ENCODE measurements around the gene PDE4B. TPM values are rescaled to one million over a fixed set of nuclear protein-coding genes. Genes with fewer than 3 reads are reported as not detected.
A peak's percentile ranks its signal among the peaks of the same experiment; 100 is the strongest.

Gene PDE4B
- polyA plus RNA-seq, 2 of the 4 experiments (the other 2 are of a cell fraction) = 20.2 to 56.8 TPM

GRCh38 chr1:66166753-66167152 lies 374.1 kb downstream of the PDE4B start:
- DNase-seq (ENCODE audit: low read depth in 1 of 2, low spot score in 1 of 2) (no peak), FAIRE-seq (no peak), ATAC-seq (no peak)
- peaks cover 38% of the 10 kb centered on the region for H3K4me1 ChIP-seq
- ChIA-PET CTCF (interaction anchor here (1.3 kb wide), 1 partner anchor 11 kb away, joined by 3 read pairs; no protein-coding TSS in a partner anchor), POLR2A (no interaction called here)
- H3K4me3 ChIP-seq = no peak overlapping the region
- no peak for TF ChIP-seq CHD4 (IDR thresholded peaks at IDR 0.05; ENCODE audit: borderline replicate concordance)
- no peak overlapping the region for H3K4me2 ChIP-seq
- WGBS (ENCODE audit: missing lambda C conversion rate) = 89% methylated on average over 3 of the region's 3 CpGs
- H3K27ac ChIP-seq = no peak overlapping the region
- H3K9me3 ChIP-seq = no peaks in the 10 kb centered on the region

GRCh38 chr1:66167267-66167666 lies 374.6 kb downstream of the PDE4B start:
- Histone ChIP-seq H3K9me3 (no peaks in the 10 kb centered on the region), H3K4me2 (no peak overlapping the region), H3K4me3 (no peak overlapping the region), H3K27ac (no peak overlapping the region), H3K4me1 (peaks cover 38% of the 10 kb centered on the region)
- DNase-seq (ENCODE audit: low read depth in 1 of 2, low spot score in 1 of 2) = no peak
- TF ChIP-seq HOXB13 (CRISPR knock-in tag; IDR thresholded peaks at IDR 0.05; ENCODE audit: low read depth) (no peak), KDM5A (IDR thresholded peaks at IDR 0.05) (no peak), NR3C1 (IDR thresholded peaks at IDR 0.05) (no peak), BHLHE40 (IDR thresholded peaks at IDR 0.05; ENCODE audit: low read depth, low read length) (no peak), USF2 (IDR thresholded peaks at IDR 0.05) (no peak), MAFK (IDR thresholded peaks at IDR 0.05; ENCODE audit: partially characterized antibody) (no peak), CHD2 (IDR thresholded peaks at IDR 0.05; ENCODE audit: low read length, partially characterized antibody) (no peak), RARB (CRISPR knock-in tag; IDR thresholded peaks at IDR 0.05) (no peak), NPAS2 (CRISPR knock-in tag; IDR thresholded peaks at IDR 0.05; ENCODE audit: borderline replicate concordance) (no peak), ESRRA (IDR thresholded peaks at IDR 0.05; ENCODE audit: borderline replicate concordance, low read length) (no peak), HMGXB4 (CRISPR knock-in tag; IDR thresholded peaks at IDR 0.05; ENCODE audit: borderline replicate concordance) (no peak)
- no peak for ATAC-seq
- ChIA-PET POLR2A (no interaction called here), CTCF (no interaction called here)
- FAIRE-seq = no peak

- peaks cover 42% of the 10 kb centered on the region for H3K4me1 ChIP-seq
- DNase-seq (ENCODE audit: low read depth in 1 of 2, low spot score in 1 of 2) (peak in 1 of 2 experiments; percentile 22), FAIRE-seq (no peak), ATAC-seq (peak; percentile 39 to 80; a peak in 3 of 6 replicates)
- TF ChIP-seq RAD21 (conservative IDR thresholded peaks at IDR 0.05 in 1 of 2, IDR thresholded peaks at IDR 0.05 in 1 of 2) (peak in 1 of 2 experiments; percentile 31; a peak in 2 of 5 replicates), USF2 (IDR thresholded peaks at IDR 0.05) (no peak), MAFK (IDR thresholded peaks at IDR 0.05; ENCODE audit: partially characterized antibody) (no peak), HOXB13 (CRISPR knock-in tag; IDR thresholded peaks at IDR 0.05; ENCODE audit: low read depth) (no peak), ZSCAN20 (CRISPR knock-in tag; IDR thresholded peaks at IDR 0.05) (no peak)
- peak overlapping the region; percentile 74 to 81 for H3K27ac ChIP-seq
- ChIA-PET POLR2A (no interaction called here), CTCF (interaction anchor here (2.3 kb wide), 1 partner anchor 74 kb away, joined by 9 read pairs; no protein-coding TSS in a partner anchor)
- peak overlapping the region; percentile 87 for H3K4me2 ChIP-seq
- WGBS (ENCODE audit: missing lambda C conversion rate) = 63% methylated on average over 5 of the region's 5 CpGs
- H3K9me3 ChIP-seq = no peaks in the 10 kb centered on the region
- no peak overlapping the region for H3K4me3 ChIP-seq
These were observed 375.8 kb downstream of the PDE4B start for GRCh38 chr1:66168467-66168887.

Data from A549 (cell line).